Measurements from ENCODE around the gene UCK1. TPM values are rescaled to one million over a fixed set of nuclear protein-coding genes. Genes with fewer than 3 reads are reported as not detected.
A peak's percentile ranks its signal among the peaks of the same experiment; 100 is the strongest.

UCK1 gene
- total RNA-seq, 1 donor from 2014 or later: 19.8 TPM

DNA sequence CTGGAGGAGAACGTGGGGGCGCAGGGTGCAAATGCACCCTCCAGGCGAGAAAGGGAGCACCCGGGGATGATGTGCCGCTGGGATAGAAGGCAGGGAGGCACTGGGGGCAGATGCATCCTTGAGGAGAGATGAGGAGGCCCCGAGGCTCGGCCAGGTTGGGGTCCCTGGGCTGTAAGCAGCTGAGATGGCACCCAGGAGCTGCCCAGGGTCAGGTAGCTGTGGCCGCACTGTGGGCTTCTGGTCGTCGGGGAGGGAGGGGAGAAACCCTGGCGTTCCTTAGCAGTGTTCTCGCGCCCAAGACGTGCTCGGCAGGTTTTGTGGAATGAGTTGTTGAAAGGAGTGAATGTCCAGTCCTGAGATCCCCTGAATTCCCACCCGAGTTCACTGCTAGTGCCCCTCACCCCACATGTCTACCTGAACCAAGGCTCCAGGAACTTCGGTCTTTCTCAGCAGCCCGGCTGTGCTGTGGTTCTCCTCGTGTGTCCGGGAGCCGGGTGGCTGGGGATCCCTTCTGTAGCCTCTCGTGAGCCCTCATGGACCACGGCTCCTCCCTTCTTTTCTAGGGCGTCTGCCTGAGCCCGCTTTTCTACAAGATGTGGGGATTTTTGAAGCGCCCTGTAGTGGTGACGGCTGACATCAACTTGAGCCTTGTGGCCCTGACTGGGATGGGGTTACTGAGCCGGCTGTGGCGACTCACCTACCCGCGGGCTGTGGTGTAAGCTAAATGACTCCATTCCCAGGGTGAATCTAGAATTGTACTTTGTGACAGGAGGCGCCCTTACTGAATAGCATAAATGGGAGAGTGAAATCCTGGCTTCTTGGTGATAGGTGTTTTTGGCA, 27.2 kb downstream of the UCK1 start:
- H3K27me3 ChIP-seq (ENCODE audit: control insufficient read depth, insufficient read depth, low read length): no peaks in the 10 kb centered on the region
- DNase-seq (ENCODE audit: low read depth): peak; percentile 10
- peak overlapping the region; percentile 85 for H3K4me3 ChIP-seq (ENCODE audit: low read depth, low read length)
- TF ChIP-seq, protein P1, sequence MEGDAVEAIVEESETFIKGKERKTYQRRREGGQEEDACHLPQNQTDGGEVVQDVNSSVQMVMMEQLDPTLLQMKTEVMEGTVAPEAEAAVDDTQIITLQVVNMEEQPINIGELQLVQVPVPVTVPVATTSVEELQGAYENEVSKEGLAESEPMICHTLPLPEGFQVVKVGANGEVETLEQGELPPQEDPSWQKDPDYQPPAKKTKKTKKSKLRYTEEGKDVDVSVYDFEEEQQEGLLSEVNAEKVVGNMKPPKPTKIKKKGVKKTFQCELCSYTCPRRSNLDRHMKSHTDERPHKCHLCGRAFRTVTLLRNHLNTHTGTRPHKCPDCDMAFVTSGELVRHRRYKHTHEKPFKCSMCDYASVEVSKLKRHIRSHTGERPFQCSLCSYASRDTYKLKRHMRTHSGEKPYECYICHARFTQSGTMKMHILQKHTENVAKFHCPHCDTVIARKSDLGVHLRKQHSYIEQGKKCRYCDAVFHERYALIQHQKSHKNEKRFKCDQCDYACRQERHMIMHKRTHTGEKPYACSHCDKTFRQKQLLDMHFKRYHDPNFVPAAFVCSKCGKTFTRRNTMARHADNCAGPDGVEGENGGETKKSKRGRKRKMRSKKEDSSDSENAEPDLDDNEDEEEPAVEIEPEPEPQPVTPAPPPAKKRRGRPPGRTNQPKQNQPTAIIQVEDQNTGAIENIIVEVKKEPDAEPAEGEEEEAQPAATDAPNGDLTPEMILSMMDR (IDR thresholded peaks at IDR 0.05; ENCODE audit: insufficient read depth, low read length, poor library complexity, severe bottlenecking): no peak
- H3K36me3 ChIP-seq (ENCODE audit: control insufficient read depth, insufficient read depth, low read length): no peaks in the 10 kb centered on the region

DNA sequence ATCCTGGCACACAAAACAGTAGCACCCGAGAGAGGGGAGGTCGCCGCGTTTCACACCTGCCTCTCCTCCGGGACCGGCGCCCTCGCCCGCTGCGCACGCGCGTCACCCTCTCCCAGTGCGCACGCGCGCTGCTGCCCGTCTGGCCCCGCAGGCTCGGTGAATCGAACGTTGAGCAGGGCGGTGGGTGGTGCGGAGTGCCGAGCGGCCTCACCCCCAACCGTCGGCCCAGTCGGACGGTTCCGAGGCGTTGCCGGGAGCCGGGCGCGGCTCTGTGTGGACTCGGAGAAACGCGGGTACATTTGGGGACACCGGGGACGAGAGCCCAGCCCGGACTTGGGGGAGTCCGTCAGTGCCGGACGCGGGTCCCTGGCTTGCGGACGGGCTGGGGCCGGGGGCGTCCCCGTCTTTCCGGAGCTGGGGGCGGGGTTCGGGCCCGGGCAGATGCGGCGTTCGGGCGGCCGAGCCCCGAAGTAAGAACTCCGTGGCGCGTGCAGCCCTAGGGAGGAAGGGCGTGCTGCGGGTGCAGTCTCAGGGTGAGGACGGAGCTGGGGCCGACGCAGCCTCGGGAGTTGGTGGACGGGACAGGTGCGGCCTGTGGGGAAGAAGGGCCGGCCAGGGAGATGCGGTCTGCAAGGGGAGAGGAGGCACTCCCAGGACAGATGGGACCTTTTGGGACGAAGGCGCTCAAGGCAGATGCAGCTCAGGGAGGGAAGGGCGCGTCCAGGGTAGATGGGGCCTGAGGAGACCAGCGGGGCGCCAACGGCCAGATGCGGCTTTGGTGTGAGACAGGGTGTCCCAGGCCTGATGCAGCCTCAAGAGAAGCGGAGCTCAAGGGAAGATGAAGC, 28.1 kb downstream of the UCK1 start, which contains the start of gene POMT1:
Gene POMT1 (plus strand): TSS at position 138 of the 845 bp plus-strand sequence. CDS start 1,301 bp downstream, outside the sequence.
- Histone ChIP-seq H3K4me3 (ENCODE audit: low read depth, low read length) (peak within 1 kb of the TSS; percentile 85), H3K36me3 (ENCODE audit: control insufficient read depth, insufficient read depth, low read length) (no peaks in the 10 kb centered on the region), H3K27me3 (ENCODE audit: control insufficient read depth, insufficient read depth, low read length) (no peaks in the 10 kb centered on the region)
- TF ChIP-seq, protein P1 (IDR thresholded peaks at IDR 0.05; ENCODE audit: insufficient read depth, low read length, poor library complexity, severe bottlenecking): no peak
- DNase-seq (ENCODE audit: low read depth): peak; percentile 21

DNA sequence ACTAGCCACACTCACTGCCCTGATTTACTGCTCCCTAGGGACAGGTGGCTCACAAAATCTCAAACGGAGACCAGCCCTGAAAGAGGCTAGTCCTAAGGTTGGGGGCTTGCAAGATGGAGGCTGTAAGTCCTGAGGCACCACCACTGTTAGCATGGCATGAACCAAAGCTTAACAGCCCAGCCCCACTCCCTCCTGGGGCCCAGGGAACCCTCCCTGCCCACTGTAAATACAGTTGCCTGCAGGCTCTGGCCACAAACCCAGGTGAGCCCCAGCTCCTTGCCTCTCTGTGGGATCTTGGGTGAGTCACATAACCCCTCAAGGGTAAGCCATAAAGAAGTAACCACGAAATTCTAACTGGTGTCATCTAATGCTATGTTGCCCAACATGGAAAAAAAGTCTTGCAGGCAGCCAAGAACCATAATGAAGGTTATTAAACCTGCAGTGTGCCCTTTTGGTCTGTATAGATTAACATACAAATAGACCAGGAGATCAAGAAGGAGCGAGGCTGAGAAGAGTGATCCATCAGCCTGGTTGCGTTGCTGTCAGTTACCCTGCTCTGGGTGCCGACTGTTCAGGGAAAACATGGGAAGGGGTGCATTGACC, 30.0 kb downstream of the UCK1 start:
- peak; percentile 77 for DNase-seq (ENCODE audit: low read depth)
- TF ChIP-seq, protein P1 (IDR thresholded peaks at IDR 0.05; ENCODE audit: insufficient read depth, low read length, poor library complexity, severe bottlenecking): no peak
- peaks cover 2% of the 10 kb centered on the region for H3K36me3 ChIP-seq (ENCODE audit: control insufficient read depth, insufficient read depth, low read length)
- no peaks in the 10 kb centered on the region for H3K27me3 ChIP-seq (ENCODE audit: control insufficient read depth, insufficient read depth, low read length)
- H3K4me3 ChIP-seq (ENCODE audit: low read depth, low read length): no peak overlapping the region

DNA sequence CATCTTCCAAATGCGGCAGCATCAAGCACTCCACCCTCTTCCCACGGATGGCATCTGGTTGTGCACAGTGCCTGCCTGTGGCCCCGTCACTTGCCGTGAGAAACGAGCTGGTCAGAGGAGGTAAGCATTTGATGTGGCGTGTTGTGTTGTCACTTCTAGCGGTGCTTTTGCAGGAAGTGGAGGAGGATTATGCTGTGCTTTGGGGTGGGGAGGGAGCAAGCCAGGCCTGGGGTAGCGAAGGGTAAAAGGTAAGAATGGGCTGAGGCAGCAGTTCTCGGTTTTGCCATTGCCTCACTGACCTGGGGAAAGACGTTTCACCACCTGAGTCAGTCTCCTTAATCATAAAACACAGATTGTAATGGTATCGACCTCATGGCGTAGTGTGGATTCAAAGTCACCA, 30.7 kb downstream of the UCK1 start:
- no peak for DNase-seq (ENCODE audit: low read depth)
- TF ChIP-seq, protein P1 (IDR thresholded peaks at IDR 0.05; ENCODE audit: insufficient read depth, low read length, poor library complexity, severe bottlenecking): no peak
- peaks cover 2% of the 10 kb centered on the region for H3K36me3 ChIP-seq (ENCODE audit: control insufficient read depth, insufficient read depth, low read length)

DNA sequence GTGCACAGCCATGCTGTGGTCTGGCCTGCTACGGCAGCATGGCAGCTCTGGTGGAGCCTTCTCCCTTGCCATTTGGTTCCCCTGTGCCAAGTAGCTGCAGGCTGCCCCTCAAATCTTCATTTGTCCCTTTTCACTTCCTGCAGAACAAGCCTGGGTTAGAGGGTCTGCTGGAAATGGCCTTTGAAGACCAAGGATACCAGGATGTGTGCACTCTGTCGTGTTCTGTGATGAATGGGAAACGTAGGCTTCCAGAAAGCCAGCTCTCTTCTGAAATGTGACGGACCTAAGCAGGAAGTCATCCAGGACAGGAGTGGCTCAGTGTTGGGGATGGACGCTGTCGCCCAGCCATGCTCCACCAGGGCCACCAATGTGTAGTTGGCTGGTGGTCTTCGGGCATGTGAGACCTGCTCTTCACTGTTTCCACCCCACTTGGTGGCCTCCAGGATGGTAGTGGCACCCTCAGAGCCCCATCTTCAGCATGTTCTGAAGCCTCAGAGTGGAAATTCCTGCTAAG, 31.8 kb downstream of the UCK1 start:
- Histone ChIP-seq H3K4me3 (ENCODE audit: low read depth, low read length) (no peak overlapping the region), H3K27me3 (ENCODE audit: control insufficient read depth, insufficient read depth, low read length) (no peaks in the 10 kb centered on the region), H3K36me3 (ENCODE audit: control insufficient read depth, insufficient read depth, low read length) (peaks cover 2% of the 10 kb centered on the region)
- DNase-seq (ENCODE audit: low read depth): no peak
- TF ChIP-seq, protein P1 (IDR thresholded peaks at IDR 0.05; ENCODE audit: insufficient read depth, low read length, poor library complexity, severe bottlenecking): no peak

More for the DNA sequence above, 30.7 kb downstream of the UCK1 start:
- Histone ChIP-seq H3K4me3 (ENCODE audit: low read depth, low read length) (no peak overlapping the region), H3K27me3 (ENCODE audit: control insufficient read depth, insufficient read depth, low read length) (no peaks in the 10 kb centered on the region)

Measured in kidney epithelial cell (primary cell).